H1 (cell line): ENCODE results near the gene RNPS1. TPM values are rescaled to one million over a fixed set of nuclear protein-coding genes. Genes with fewer than 3 reads are reported as not detected.

Experiments used
- CTCF ChIA-PET: fragments of 300-600 bp; sonication (Branson Sonifier 250); formaldehyde crosslinking; loops from one replicate; lab custom pipeline; 2021; ENCODE audit not compliant: partially characterized antibody; lab: Charles Lee
- POLR2A ChIA-PET: fragments of 300-600 bp; sonication (Branson Sonifier 250); formaldehyde crosslinking; loops from one replicate; lab custom pipeline; 2021; ENCODE audit warnings: inconsistent platforms; ENCODE audit not compliant: partially characterized antibody; lab: Charles Lee
- DNase-seq, 2 experiments: peaks; one replicate each; pipeline versions ENCODE4 v3.0.0 to v3.0.0-alpha.2; 2010 to 2022; ENCODE audit warnings: low spot score in 2 of 2, low read depth in 1 of 2, mixed read lengths in 1 of 2
- FAIRE-seq: peaks from 2 replicates; lab custom pipeline; 2011; peaks lifted over from hg19 to GRCh38; lab: Jason Lieb, UNC
- H2AFZ ChIP-seq: 2 replicates; pipeline ENCODE4 v1.8.1; 2012; ENCODE audit warnings: low read length, inconsistent platforms
- H2AK5ac ChIP-seq: 2 replicates; pipeline ENCODE4 v1.6.1; 2013; ENCODE audit warnings: low read depth, low read length
- H2BK120ac ChIP-seq: replicated peaks from 2 replicates; pipeline ENCODE3; 2013; ENCODE audit warnings: low read depth, low read length, inconsistent platforms
- H2BK12ac ChIP-seq: 2 replicates; pipeline ENCODE4 v1.6.1; 2013; ENCODE audit warnings: low read depth, low read length
- H2BK15ac ChIP-seq: 2 replicates; pipeline ENCODE4 v1.6.1; 2013; ENCODE audit warnings: low read length
- H2BK20ac ChIP-seq: 2 replicates; pipeline ENCODE4 v1.6.1; 2013; ENCODE audit warnings: low read length
- H2BK5ac ChIP-seq: 2 replicates; pipeline ENCODE4 v1.6.1; 2013; ENCODE audit warnings: low read depth, low read length
- H3K14ac ChIP-seq: 2 replicates; pipeline ENCODE4 v1.6.1; 2013; ENCODE audit warnings: inconsistent platforms; ENCODE audit not compliant: insufficient read length
- H3K18ac ChIP-seq: 2 replicates; pipeline ENCODE4 v1.6.1; 2013; ENCODE audit warnings: low read length; ENCODE audit errors: extremely low read depth
- H3K23ac ChIP-seq: 2 replicates; pipeline ENCODE4 v1.6.1; 2013; ENCODE audit warnings: inconsistent platforms; ENCODE audit not compliant: insufficient read length
- H3K23me2 ChIP-seq: 2 replicates; pipeline ENCODE4 v1.6.1; 2013; ENCODE audit warnings: low read depth, low read length
- H3K27ac ChIP-seq: 2 replicates; pipeline ENCODE4 v1.6.1; 2011; ENCODE audit warnings: low read depth, low read length, inconsistent platforms
- H3K27me3 ChIP-seq, 4 experiments: replicated peaks in 1 of 4; 1 replicate in 1 of 4; 2 replicates in 3 of 4; pipeline versions ENCODE4 v1.6.1 to v1.8.1; 2011 to 2013; ENCODE audit warnings: low read length in 3 of 4, mild to moderate bottlenecking in 3 of 4, inconsistent platforms in 2 of 4, mixed read lengths in 2 of 4, moderate library complexity in 1 of 4; ENCODE audit not compliant: control insufficient read depth in 3 of 4, insufficient read depth in 3 of 4; ENCODE audit errors: extremely low read depth in 1 of 4
- H3K36me3 ChIP-seq, 4 experiments: 2 replicates each; pipeline versions ENCODE4 v1.6.1 to v1.8.1; 2011 to 2013; ENCODE audit warnings: mild to moderate bottlenecking in 4 of 4, low read length in 3 of 4, moderate library complexity in 2 of 4, control low read depth in 1 of 4, inconsistent platforms in 1 of 4; ENCODE audit not compliant: insufficient read depth in 4 of 4, control insufficient read depth in 2 of 4
- H3K4ac ChIP-seq: replicated peaks from 2 replicates; pipeline ENCODE3; 2013; ENCODE audit warnings: low read length, low read depth, mixed read lengths, inconsistent platforms; ENCODE audit not compliant: insufficient read length
- H3K4me1 ChIP-seq, 4 experiments: replicated peaks in 1 of 4; 1 replicate in 1 of 4; 2 replicates in 3 of 4; pipeline versions ENCODE4 v1.6.1 to v1.8.1; 2011 to 2013; ENCODE audit warnings: low read length in 3 of 4, inconsistent platforms in 2 of 4, mixed read lengths in 1 of 4; ENCODE audit not compliant: insufficient read depth in 4 of 4, control insufficient read depth in 3 of 4
- H3K4me2 ChIP-seq, 2 experiments: 2 replicates each; pipeline versions ENCODE4 v1.6.1 to v1.8.1; 2011 to 2013; ENCODE audit warnings: low read depth in 2 of 2, low read length in 2 of 2, control low read depth in 1 of 2, inconsistent platforms in 1 of 2, mild to moderate bottlenecking in 1 of 2; ENCODE audit not compliant: insufficient read depth in 1 of 2
- H3K4me3 ChIP-seq, 4 experiments: fragments of 200-600, 300-600 bp in 1 of 4; sonication (generic), shearing (Covaris generic), sonication (Bioruptor Twin) in 1 of 4; 2 replicates each; pipeline versions ENCODE4 v1.5.1 to v1.8.1; 2011 to 2016; ENCODE audit warnings: low read length in 4 of 4, low read depth in 3 of 4, control low read depth in 2 of 4, inconsistent platforms in 2 of 4, mild to moderate bottlenecking in 2 of 4, mixed read lengths in 1 of 4, moderate library complexity in 1 of 4; ENCODE audit not compliant: insufficient read depth in 2 of 4; ENCODE audit errors: extremely low read depth in 1 of 4
- H3K56ac ChIP-seq: replicated peaks from 2 replicates; pipeline ENCODE3; 2013; ENCODE audit warnings: low read depth, mild to moderate bottlenecking, mixed read lengths, low read length, inconsistent platforms; ENCODE audit not compliant: insufficient read length
- H3K79me1 ChIP-seq: 2 replicates; pipeline ENCODE4 v1.6.1; 2013; ENCODE audit warnings: low read depth, low read length, control low read depth
- H3K79me2 ChIP-seq, 2 experiments: 2 replicates each; pipeline versions ENCODE4 v1.6.1 to v1.8.1; 2012 to 2013; ENCODE audit warnings: low read length in 2 of 2, mild to moderate bottlenecking in 2 of 2, inconsistent platforms in 1 of 2; ENCODE audit not compliant: insufficient read depth in 2 of 2, control insufficient read depth in 1 of 2
- H3K9ac ChIP-seq, 4 experiments: replicated peaks in 1 of 4; 1 replicate in 1 of 4; 2 replicates in 3 of 4; pipeline versions ENCODE4 v1.6.1 to v1.8.1; 2011 to 2013; ENCODE audit warnings: low read depth in 3 of 4, low read length in 3 of 4, control low read depth in 2 of 4, mild to moderate bottlenecking in 2 of 4, moderate library complexity in 2 of 4, inconsistent platforms in 1 of 4; ENCODE audit errors: extremely low read depth in 1 of 4
- H3K9me3 ChIP-seq, 2 experiments: 2 replicates each; pipeline versions ENCODE4 v1.6.1 to v1.8.1; 2012 to 2013; ENCODE audit warnings: mild to moderate bottlenecking in 2 of 2, moderate library complexity in 2 of 2, control low read depth in 1 of 2, inconsistent platforms in 1 of 2, low read depth in 1 of 2, low read length in 1 of 2, mixed read lengths in 1 of 2; ENCODE audit not compliant: insufficient read depth in 2 of 2
- H4K20me1 ChIP-seq, 2 experiments: replicated peaks in 1 of 2; 2 replicates each; pipeline versions ENCODE3 to v1.8.1; 2011 to 2013; ENCODE audit warnings: inconsistent platforms in 2 of 2, low read length in 2 of 2, mild to moderate bottlenecking in 1 of 2; ENCODE audit not compliant: insufficient read depth in 2 of 2, control insufficient read depth in 1 of 2
- H4K5ac ChIP-seq: 2 replicates; pipeline ENCODE4 v1.6.1; 2013; ENCODE audit warnings: low read length, low read depth, mixed read lengths, inconsistent platforms; ENCODE audit not compliant: insufficient read length
- H4K8ac ChIP-seq: 2 replicates; pipeline ENCODE4 v1.8.0; 2013; ENCODE audit warnings: mild to moderate bottlenecking, moderate library complexity, low read length, inconsistent platforms; ENCODE audit not compliant: insufficient read depth; ENCODE audit errors: extremely low read depth
- H4K91ac ChIP-seq: replicated peaks from 2 replicates; pipeline ENCODE3; 2013; ENCODE audit warnings: low read length, mixed read lengths, inconsistent platforms; ENCODE audit not compliant: insufficient read length
- CBX8 ChIP-seq: fragments of 300-800, 300-1000 bp; sonication (generic); IDR thresholded peaks from 2 replicates; pipeline ENCODE4 v1.7.1; 2016; ENCODE audit warnings: low read depth, low read length, borderline replicate concordance
- MAFK ChIP-seq: IDR thresholded peaks from 2 replicates; pipeline ENCODE4 v1.6.1; 2012; ENCODE audit warnings: low read depth, mild to moderate bottlenecking, improper control_type of control experiment, low read length
- POU5F1 ChIP-seq: IDR thresholded peaks from 2 replicates; pipeline ENCODE4 v1.6.1; 2011; ENCODE audit warnings: low read depth, mild to moderate bottlenecking, low read length, moderate library complexity
- RAD21 ChIP-seq, 2 experiments: IDR thresholded peaks in 1 of 2; conservative IDR thresholded peaks in 1 of 2; 2 replicates each; pipeline ENCODE4 v1.6.1; 2011; ENCODE audit warnings: low read depth in 2 of 2, low read length in 2 of 2, improper control_type of control experiment in 1 of 2, inconsistent platforms in 1 of 2, mild to moderate bottlenecking in 1 of 2, moderate library complexity in 1 of 2
- WGBS, 2 experiments: shearing (Covaris generic) in 1 of 2; methylation state at CpG; one replicate each; pipeline versions ENCODE4 v1.1.6 to v1.1.7; 2013 to 2015; ENCODE audit warnings: low lambda C conversion rate in 2 of 2, mixed read lengths in 2 of 2, inconsistent platforms in 1 of 2, low coverage in 1 of 2, missing lambda C conversion rate in 1 of 2; ENCODE audit not compliant: insufficient replicate concordance in 2 of 2, insufficient coverage in 1 of 2, insufficient read length in 1 of 2; ENCODE audit errors: extremely low coverage in 1 of 2, missing lambda C conversion rate in 1 of 2; 5-methylcytosine and 5-hydroxymethylcytosine counted together
- polyA plus RNA-seq, 7 experiments: library from polyadenylated mRNA; depleted of rRNA in 3 of 7; stranded (reverse) in 5 of 7; unstranded in 2 of 7; fragments of >200 nt in 5 of 7; fragments of 200-250 nt in 2 of 7; gene quantifications; 1 replicate in 5 of 7; 2 replicates in 1 of 7; 4 replicates in 1 of 7; pipeline versions ENCODE4 v1.2.1 to v1.2.3, GENCODE V29; 2011 to 2013; ENCODE audit warnings: missing spikeins in 2 of 7, mixed read lengths in 2 of 7
- total RNA-seq: library from RNA; stranded (reverse); fragmentation: NEBNext Ultra II Directional; extraction: Animal tissue kit (Norgen Biotek cat#: 25700); gene quantifications from 2 replicates; pipeline ENCODE4 v1.2.1, GENCODE V29; 2021

RNPS1 gene
- total and polyA plus RNA-seq, 2 of the 8 experiments (the other 6 are each of a cell fraction or from before 2014, with no cell fraction given), result 330 to 350 TPM

- Histone ChIP-seq H3K4me2 (no peak overlapping the region), H2AFZ (no peak overlapping the region), H3K23ac (no peak overlapping the region), H2BK15ac (no peak overlapping the region), H2BK5ac (no peak overlapping the region), H3K4ac (no peak overlapping the region), H3K14ac (no peak overlapping the region), H3K56ac (no peak overlapping the region), H2BK120ac (no peak overlapping the region), H3K23me2 (0 out of 2 replicates have a peak, but pooled peaks cover 2% of the 10 kb centered on the region), H2AK5ac (no peak overlapping the region), H4K5ac (no peak overlapping the region), H4K91ac (no peak overlapping the region), H3K27ac (no peak overlapping the region), H3K79me2 (peaks cover 28 to 58% of the 10 kb centered on the region in 2 experiments), H3K36me3 (peaks cover 53 to 85% (median 70%) of the 10 kb centered on the region in 4 experiments), H4K8ac (no peak overlapping the region), H3K18ac (no peak overlapping the region), H3K79me1 (peaks cover 9% of the 10 kb centered on the region), H3K4me3 (no peak overlapping the region), H2BK12ac (no peak overlapping the region), H3K4me1 (no peaks in the 10 kb centered on the region), H4K20me1 (peaks cover 26 to 37% of the 10 kb centered on the region in 2 experiments), H3K27me3 (no peaks in the 10 kb centered on the region), H3K9me3 (no peaks in the 10 kb centered on the region), H3K9ac (no peak overlapping the region), H2BK20ac (no peak overlapping the region)
- TF ChIP-seq CBX8 (no peak), POU5F1 (no peak), MAFK (no peak), RAD21 (IDR thresholded peaks at IDR 0.05 in 1 of 2, conservative IDR thresholded peaks at IDR 0.05 in 1 of 2; ENCODE audit: low read depth in 2 of 2, low read length in 2 of 2) (no peak)
- ChIA-PET POLR2A (interaction anchor here (1.5 to 13.9 kb wide), 4 partner anchors 5 to 34 kb away, joined by 4 to 228 read pairs (median 204); partner anchors contain the start of genes DNASE1L2, ECI1 and RNPS1), CTCF (interaction anchor here (2.0 kb wide), 1 partner anchor 18 kb away, joined by 9 read pairs; no protein-coding TSS in a partner anchor)
- DNase-seq, result no peak
- WGBS, 2 experiments, result 99% methylated on average over 8 of the region's 8 CpGs; no CpG with 5 or more reads in 1 of the 2 experiments
- FAIRE-seq, result no peak
These were observed 7.7 kb downstream of the RNPS1 start for GRCh38 chr16:2260250-2260649.
